GM12891 (cell line): ENCODE results near the gene HNF1A.

ENCODE experiments used
- PAX5 ChIP-seq: IDR thresholded peaks from 2 replicates; pipeline ENCODE4 v1.6.1; 2011; ENCODE audit warnings: low read length, moderate library complexity, mild to moderate bottlenecking; ENCODE audit not compliant: insufficient read depth, severe bottlenecking
- POLR2A ChIP-seq: IDR thresholded peaks from 2 replicates; pipeline ENCODE4 v1.6.1; 2011; ENCODE audit warnings: low read depth, low read length, control low read depth
- POLR2AphosphoS5 ChIP-seq: IDR thresholded peaks from 2 replicates; pipeline ENCODE4 v1.6.1; 2011; ENCODE audit warnings: low read depth, low read length, control low read depth
- POU2F2 ChIP-seq: IDR thresholded peaks from 2 replicates; pipeline ENCODE4 v1.6.1; 2011; ENCODE audit warnings: low read depth, mild to moderate bottlenecking, control low read depth, low read length, moderate library complexity
- SPI1 ChIP-seq: IDR thresholded peaks from 2 replicates; pipeline ENCODE4 v1.6.1; 2011; ENCODE audit warnings: low read depth, low read length, control low read depth
- TAF1 ChIP-seq: IDR thresholded peaks from 2 replicates; pipeline ENCODE4 v1.6.1; 2011; ENCODE audit warnings: low read depth, low read length, control low read depth

- TF ChIP-seq POLR2A (no peak), TAF1 (no peak), POLR2AphosphoS5 (no peak), PAX5 (no peak), SPI1 (no peak), POU2F2 (no peak)
Measured at GRCh38 chr12:120989687-120990086, 11.3 kb downstream of the HNF1A start.
